ENCODE results near the gene MCF2L2.

DNA sequence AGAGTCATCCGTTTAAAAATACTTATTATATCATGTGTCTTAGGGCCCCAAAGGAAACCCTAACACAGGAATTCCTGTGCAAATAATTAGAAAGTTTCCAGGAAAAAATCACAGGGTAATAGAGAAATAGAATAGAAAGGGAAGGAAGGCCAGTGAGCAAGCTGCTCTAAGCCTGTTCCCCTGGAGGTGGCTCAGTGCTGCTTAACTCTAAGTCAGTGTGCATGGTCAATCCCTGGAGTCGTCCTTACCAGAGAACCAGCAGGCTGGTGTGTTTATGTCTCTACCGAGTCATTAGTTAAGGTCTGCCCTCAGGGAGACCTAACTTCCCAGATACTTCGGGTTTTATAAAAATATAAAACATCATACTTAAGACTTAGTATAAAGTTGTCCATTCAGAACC is 21.0 kb upstream of the MCF2L2 start:
- TF ChIP-seq, protein P1, sequence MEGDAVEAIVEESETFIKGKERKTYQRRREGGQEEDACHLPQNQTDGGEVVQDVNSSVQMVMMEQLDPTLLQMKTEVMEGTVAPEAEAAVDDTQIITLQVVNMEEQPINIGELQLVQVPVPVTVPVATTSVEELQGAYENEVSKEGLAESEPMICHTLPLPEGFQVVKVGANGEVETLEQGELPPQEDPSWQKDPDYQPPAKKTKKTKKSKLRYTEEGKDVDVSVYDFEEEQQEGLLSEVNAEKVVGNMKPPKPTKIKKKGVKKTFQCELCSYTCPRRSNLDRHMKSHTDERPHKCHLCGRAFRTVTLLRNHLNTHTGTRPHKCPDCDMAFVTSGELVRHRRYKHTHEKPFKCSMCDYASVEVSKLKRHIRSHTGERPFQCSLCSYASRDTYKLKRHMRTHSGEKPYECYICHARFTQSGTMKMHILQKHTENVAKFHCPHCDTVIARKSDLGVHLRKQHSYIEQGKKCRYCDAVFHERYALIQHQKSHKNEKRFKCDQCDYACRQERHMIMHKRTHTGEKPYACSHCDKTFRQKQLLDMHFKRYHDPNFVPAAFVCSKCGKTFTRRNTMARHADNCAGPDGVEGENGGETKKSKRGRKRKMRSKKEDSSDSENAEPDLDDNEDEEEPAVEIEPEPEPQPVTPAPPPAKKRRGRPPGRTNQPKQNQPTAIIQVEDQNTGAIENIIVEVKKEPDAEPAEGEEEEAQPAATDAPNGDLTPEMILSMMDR (IDR thresholded peaks at IDR 0.05), result no peak
- TF ChIP-seq FOSB (CRISPR knock-in tag; IDR thresholded peaks at IDR 0.05) (no peak), RAD21 (conservative IDR thresholded peaks at IDR 0.05 in 1 of 2, IDR thresholded peaks at IDR 0.05 in 1 of 2) (no peak)
- TF ChIP-seq, protein P2, sequence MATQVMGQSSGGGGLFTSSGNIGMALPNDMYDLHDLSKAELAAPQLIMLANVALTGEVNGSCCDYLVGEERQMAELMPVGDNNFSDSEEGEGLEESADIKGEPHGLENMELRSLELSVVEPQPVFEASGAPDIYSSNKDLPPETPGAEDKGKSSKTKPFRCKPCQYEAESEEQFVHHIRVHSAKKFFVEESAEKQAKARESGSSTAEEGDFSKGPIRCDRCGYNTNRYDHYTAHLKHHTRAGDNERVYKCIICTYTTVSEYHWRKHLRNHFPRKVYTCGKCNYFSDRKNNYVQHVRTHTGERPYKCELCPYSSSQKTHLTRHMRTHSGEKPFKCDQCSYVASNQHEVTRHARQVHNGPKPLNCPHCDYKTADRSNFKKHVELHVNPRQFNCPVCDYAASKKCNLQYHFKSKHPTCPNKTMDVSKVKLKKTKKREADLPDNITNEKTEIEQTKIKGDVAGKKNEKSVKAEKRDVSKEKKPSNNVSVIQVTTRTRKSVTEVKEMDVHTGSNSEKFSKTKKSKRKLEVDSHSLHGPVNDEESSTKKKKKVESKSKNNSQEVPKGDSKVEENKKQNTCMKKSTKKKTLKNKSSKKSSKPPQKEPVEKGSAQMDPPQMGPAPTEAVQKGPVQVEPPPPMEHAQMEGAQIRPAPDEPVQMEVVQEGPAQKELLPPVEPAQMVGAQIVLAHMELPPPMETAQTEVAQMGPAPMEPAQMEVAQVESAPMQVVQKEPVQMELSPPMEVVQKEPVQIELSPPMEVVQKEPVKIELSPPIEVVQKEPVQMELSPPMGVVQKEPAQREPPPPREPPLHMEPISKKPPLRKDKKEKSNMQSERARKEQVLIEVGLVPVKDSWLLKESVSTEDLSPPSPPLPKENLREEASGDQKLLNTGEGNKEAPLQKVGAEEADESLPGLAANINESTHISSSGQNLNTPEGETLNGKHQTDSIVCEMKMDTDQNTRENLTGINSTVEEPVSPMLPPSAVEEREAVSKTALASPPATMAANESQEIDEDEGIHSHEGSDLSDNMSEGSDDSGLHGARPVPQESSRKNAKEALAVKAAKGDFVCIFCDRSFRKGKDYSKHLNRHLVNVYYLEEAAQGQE (IDR thresholded peaks at IDR 0.05), result no peak
